ENCODE data around the gene TPK1.
"Not testable (repeated sequence)": the region's sequence is repeated elsewhere in the genome, so short reads cannot be mapped to it uniquely, and the experiment has no call there.

The TPK1 gene

DNA sequence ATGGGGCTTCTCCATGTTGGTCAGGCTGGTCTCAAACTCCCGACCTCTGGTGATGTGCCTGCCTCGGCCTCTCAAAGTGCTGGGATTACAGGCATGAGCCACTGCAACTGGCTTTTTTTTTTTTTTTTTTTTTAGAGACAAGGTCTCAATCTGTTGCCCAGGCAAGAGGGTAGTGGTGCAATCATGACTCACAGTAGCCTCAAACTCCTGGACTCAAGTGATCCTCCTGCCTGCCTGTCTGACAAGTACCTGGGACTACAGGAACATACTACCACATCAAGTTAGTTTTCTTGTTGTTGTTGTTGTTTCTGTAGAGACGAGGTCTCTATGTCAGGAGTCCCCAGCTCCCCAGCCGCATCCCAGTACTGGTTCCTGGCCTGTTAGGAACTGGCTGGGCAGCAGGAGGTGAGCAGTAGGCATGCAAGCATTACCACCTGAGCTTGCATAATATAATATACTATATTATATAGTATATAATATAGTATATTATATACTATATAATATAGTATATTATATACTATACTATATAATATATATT lies 55.7 kb downstream of the TPK1 start:
- no peak overlapping the region for H3K4me3 ChIP-seq (ENCODE audit: low read length)
- TF ChIP-seq, protein P1, sequence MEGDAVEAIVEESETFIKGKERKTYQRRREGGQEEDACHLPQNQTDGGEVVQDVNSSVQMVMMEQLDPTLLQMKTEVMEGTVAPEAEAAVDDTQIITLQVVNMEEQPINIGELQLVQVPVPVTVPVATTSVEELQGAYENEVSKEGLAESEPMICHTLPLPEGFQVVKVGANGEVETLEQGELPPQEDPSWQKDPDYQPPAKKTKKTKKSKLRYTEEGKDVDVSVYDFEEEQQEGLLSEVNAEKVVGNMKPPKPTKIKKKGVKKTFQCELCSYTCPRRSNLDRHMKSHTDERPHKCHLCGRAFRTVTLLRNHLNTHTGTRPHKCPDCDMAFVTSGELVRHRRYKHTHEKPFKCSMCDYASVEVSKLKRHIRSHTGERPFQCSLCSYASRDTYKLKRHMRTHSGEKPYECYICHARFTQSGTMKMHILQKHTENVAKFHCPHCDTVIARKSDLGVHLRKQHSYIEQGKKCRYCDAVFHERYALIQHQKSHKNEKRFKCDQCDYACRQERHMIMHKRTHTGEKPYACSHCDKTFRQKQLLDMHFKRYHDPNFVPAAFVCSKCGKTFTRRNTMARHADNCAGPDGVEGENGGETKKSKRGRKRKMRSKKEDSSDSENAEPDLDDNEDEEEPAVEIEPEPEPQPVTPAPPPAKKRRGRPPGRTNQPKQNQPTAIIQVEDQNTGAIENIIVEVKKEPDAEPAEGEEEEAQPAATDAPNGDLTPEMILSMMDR (conservative IDR thresholded peaks at IDR 0.05; ENCODE audit: low read depth, low read length) = no peak
- DNase-seq (ENCODE audit: low read depth) = no peak

DNA sequence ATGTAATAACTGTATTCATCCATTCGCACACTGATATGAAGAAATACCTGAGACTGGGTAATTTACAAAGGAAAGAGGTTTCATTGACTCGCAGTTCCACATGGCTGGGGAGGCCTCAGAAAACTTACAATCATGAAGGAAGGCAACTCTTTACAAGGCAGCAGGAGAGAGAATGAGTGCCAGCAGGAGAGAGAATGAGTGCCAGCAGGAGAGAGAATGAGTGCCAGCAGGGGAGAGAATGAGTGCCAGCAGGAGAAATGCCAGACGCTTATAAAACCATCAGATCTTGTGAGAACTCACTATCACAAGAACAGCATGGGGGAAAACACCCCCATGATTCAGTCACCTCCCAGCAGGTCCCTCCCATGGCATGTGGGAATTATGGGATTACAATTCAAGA lies 58.0 kb downstream of the TPK1 start:
- not testable (repeated sequence) for DNase-seq (ENCODE audit: low read depth); H3K4me3 ChIP-seq (ENCODE audit: low read length)

DNA sequence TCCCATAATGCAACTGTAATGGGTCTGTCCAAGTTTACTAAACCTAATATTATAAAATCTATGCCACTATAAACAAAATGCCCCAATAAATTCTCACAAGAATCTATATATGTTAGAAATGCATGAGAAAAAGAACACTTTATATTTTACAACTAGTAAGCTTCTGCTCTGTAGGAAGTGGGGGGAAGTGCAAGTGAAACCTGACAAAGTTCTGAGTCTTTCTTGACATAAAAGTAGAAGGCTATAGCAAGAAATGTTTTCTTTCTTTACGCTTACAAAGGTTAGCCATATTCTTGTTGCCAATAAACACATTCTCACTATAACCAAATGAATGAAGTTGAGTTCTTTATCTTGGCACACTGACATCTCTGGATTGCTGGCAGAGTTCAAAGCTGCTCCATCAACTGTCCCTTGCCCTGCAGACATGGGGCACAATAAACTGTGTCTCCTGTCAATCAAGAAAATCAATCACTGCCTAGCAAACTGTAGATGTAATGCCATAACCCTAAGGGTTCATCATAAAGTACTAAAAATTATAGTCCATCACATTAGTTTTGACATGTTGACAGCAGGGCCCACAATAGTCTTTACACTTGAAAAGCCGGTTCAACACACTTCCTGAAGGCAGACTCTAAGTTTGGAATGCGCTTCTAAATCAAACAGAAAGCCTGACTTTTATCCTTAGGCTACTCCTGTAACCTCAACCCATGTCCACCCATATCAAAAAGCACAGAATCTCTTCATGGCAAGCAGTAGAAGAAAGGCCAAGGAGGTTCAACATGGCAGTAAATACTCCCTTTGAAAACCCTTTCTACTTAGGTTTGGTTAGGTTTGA lies 58.6 kb downstream of the TPK1 start:
- DNase-seq (ENCODE audit: low read depth) = no peak
- TF ChIP-seq, protein P1 (conservative IDR thresholded peaks at IDR 0.05; ENCODE audit: low read depth, low read length) = no peak
- H3K4me3 ChIP-seq (ENCODE audit: low read length) = no peak overlapping the region

DNA sequence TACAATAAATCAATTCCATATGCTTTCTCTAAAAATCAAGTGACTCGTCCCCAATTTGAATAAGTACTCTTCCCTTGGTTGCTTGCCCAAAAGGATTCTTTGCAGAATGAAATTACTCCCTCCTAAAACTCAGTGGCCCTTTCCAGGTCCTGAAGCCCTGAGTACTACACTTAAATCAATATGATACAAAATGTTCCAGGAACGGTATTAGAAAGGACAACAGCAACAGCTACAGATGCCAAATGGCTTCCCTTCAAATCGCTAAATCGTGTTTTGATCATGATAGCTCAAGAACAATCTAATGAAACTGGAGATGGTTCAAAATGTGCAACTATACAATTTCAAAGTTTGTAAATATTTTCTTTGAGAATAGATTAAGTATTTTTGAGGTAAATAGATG lies 59.4 kb downstream of the TPK1 start:
- no peak for DNase-seq (ENCODE audit: low read depth)

DNA sequence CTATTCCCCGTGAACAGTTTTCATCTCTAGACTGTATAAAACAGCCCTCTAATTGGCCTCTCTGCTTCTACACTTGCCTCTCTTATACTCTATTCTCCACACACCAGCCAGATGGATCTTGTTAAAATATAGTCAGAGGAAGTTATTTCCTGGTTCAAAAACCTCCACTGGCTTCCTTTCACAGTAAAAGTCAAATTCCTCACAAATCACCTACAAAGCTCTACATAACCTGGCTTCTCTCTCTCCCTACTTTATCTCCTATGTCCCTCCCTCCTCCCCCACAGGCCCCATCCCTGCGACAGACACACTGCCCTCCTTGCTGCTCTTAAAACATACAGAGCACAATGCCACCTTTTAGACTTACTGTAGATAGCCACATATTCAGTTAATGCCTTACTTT lies 60.1 kb downstream of the TPK1 start:
- DNase-seq (ENCODE audit: low read depth) = no peak
- TF ChIP-seq, protein P1 (conservative IDR thresholded peaks at IDR 0.05; ENCODE audit: low read depth, low read length) = no peak
- no peak overlapping the region for H3K4me3 ChIP-seq (ENCODE audit: low read length)

More for the DNA sequence above, 59.4 kb downstream of the TPK1 start:
- TF ChIP-seq, protein P1 (conservative IDR thresholded peaks at IDR 0.05; ENCODE audit: low read depth, low read length) = no peak
- H3K4me3 ChIP-seq (ENCODE audit: low read length) = no peak overlapping the region

DNA sequence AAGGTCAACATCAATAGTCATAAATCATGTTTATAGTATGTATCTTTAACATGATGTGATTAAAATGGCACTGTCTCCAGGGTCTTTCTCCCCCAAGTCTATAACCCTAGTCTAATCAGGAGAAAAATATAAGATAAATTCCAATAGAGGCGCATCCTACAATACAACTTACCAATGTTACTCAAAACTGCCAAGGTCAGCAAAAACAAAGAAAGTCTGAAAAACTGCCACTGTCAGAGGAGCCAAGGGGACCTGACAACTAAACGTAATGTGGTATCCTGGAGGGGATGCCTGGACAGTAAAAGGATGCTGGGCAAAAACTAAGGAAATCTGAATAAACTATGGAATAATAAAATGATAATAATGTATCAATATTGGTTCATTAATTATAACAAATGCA lies 63.9 kb downstream of the TPK1 start:
- H3K4me3 ChIP-seq (ENCODE audit: low read length) = no peak overlapping the region
- no peak for DNase-seq (ENCODE audit: low read depth)
- TF ChIP-seq, protein P1 (conservative IDR thresholded peaks at IDR 0.05; ENCODE audit: low read depth, low read length) = no peak

DNA sequence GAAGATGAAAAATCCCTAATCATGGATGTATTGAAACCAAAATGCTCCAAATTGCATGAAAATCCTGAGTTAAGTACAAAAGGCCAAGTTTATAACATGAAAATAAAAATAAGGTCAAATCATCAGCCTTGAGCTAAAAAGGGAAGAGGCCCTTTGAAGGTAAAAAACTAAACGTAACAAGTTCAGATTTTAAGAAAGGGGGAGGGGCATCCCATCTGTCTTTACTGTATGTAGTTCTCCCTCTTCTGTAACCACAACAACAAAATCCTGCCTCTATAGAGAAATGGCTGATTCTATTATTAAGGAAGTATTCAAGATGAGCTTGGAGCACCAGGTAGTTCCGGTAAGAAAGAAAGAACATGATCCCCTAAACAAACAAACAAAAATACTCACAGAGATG lies 64.7 kb downstream of the TPK1 start:
- no peak overlapping the region for H3K4me3 ChIP-seq (ENCODE audit: low read length)
- TF ChIP-seq, protein P1 (conservative IDR thresholded peaks at IDR 0.05; ENCODE audit: low read depth, low read length) = no peak
- no peak for DNase-seq (ENCODE audit: low read depth)

Data from retinal pigment epithelial cell (primary cell).